Duodenal mucosa (tissue), 2 donors: Measurements from ENCODE around the gene BASP1.

Experiments
- H3K27ac ChIP-seq: one replicate; pipeline ENCODE4 v1.7.0; 2013; ENCODE audit warnings: low read depth, low read length
- H3K27me3 ChIP-seq, 2 donors: one replicate each; pipeline ENCODE4 v1.7.0; 2013; ENCODE audit warnings: low read length in 2 of 2, control low read depth in 1 of 2; ENCODE audit not compliant: insufficient read depth in 2 of 2, control insufficient read depth in 1 of 2
- H3K36me3 ChIP-seq, 2 donors: one replicate each; pipeline ENCODE4 v1.7.0; 2013; ENCODE audit warnings: low read length in 2 of 2, control low read depth in 1 of 2; ENCODE audit not compliant: insufficient read depth in 2 of 2, control insufficient read depth in 1 of 2
- H3K4me1 ChIP-seq, 2 donors: one replicate each; pipeline ENCODE4 v1.7.0; 2013; ENCODE audit warnings: low read length in 2 of 2, control low read depth in 1 of 2; ENCODE audit not compliant: insufficient read depth in 2 of 2, control insufficient read depth in 1 of 2
- H3K4me3 ChIP-seq, 2 donors: one replicate each; pipeline ENCODE4 v1.7.0; 2013; ENCODE audit warnings: low read length in 2 of 2, low read depth in 1 of 2
- H3K9ac ChIP-seq, 2 donors: one replicate each; pipeline ENCODE4 v1.7.0; 2013; ENCODE audit warnings: low read length in 2 of 2, low read depth in 1 of 2
- H3K9me3 ChIP-seq, 2 donors: one replicate each; pipeline ENCODE4 v1.7.0; 2013; ENCODE audit warnings: low read length in 2 of 2, control low read depth in 1 of 2; ENCODE audit not compliant: control insufficient read depth in 1 of 2

Gene BASP1

GRCh38 chr5:17260549-17260948 lies 43.1 kb downstream of the BASP1 start:
- no peaks in the 10 kb centered on the region for H3K36me3 ChIP-seq
- no peak overlapping the region for H3K9ac ChIP-seq
- no peaks in the 10 kb centered on the region for H3K9me3 ChIP-seq
- H3K4me1 ChIP-seq: no peaks in the 10 kb centered on the region
- no peak overlapping the region for H3K27ac ChIP-seq
- H3K4me3 ChIP-seq: no peak overlapping the region
- H3K27me3 ChIP-seq: no peaks in the 10 kb centered on the region

- H3K4me1 ChIP-seq: no peaks in the 10 kb centered on the region
- no peaks in the 10 kb centered on the region for H3K36me3 ChIP-seq
- H3K9ac ChIP-seq: no peak overlapping the region
- H3K27ac ChIP-seq: no peak overlapping the region
- H3K4me3 ChIP-seq: no peak overlapping the region
- no peaks in the 10 kb centered on the region for H3K9me3 ChIP-seq
- H3K27me3 ChIP-seq: no peaks in the 10 kb centered on the region
These were observed 43.6 kb downstream of the BASP1 start for GRCh38 chr5:17261075-17261474.

GRCh38 chr5:17265041-17265440 lies 47.6 kb downstream of the BASP1 start:
- no peak overlapping the region for H3K4me3 ChIP-seq
- no peaks in the 10 kb centered on the region for H3K36me3 ChIP-seq
- H3K9ac ChIP-seq: no peak overlapping the region
- no peaks in the 10 kb centered on the region for H3K9me3 ChIP-seq
- H3K4me1 ChIP-seq: no peaks in the 10 kb centered on the region
- H3K27ac ChIP-seq: no peak overlapping the region
- peaks cover 0 to 3% of the 10 kb centered on the region in 2 donors for H3K27me3 ChIP-seq

GRCh38 chr5:17267106-17267505 lies 49.7 kb downstream of the BASP1 start:
- no peaks in the 10 kb centered on the region for H3K36me3 ChIP-seq
- no peak overlapping the region for H3K27ac ChIP-seq

GRCh38 chr5:17269201-17269600 lies 51.8 kb downstream of the BASP1 start:
- H3K27ac ChIP-seq: no peak overlapping the region
- peaks cover 0 to 3% of the 10 kb centered on the region in 2 donors for H3K27me3 ChIP-seq
- no peak overlapping the region for H3K9ac ChIP-seq
- H3K4me3 ChIP-seq: no peak overlapping the region
- no peaks in the 10 kb centered on the region for H3K4me1 ChIP-seq
- no peaks in the 10 kb centered on the region for H3K36me3 ChIP-seq
- H3K9me3 ChIP-seq: no peaks in the 10 kb centered on the region

More at GRCh38 chr5:17267106-17267505, 49.7 kb downstream of the BASP1 start:
- H3K9ac ChIP-seq: no peak overlapping the region
- no peaks in the 10 kb centered on the region for H3K9me3 ChIP-seq
- H3K4me1 ChIP-seq: no peaks in the 10 kb centered on the region
- no peak overlapping the region for H3K4me3 ChIP-seq
- peaks cover 0 to 3% of the 10 kb centered on the region in 2 donors for H3K27me3 ChIP-seq

GRCh38 chr5:17272111-17272510 lies 54.7 kb downstream of the BASP1 start:
- Histone ChIP-seq H3K4me1 (no peaks in the 10 kb centered on the region), H3K9ac (no peak overlapping the region), H3K4me3 (no peak overlapping the region), H3K27ac (no peak overlapping the region), H3K36me3 (no peaks in the 10 kb centered on the region), H3K9me3 (no peaks in the 10 kb centered on the region), H3K27me3 (peaks cover 0 to 1% of the 10 kb centered on the region in 2 donors)

GRCh38 chr5:17275289-17276158 lies 58.1 kb downstream of the BASP1 start:
- no peaks in the 10 kb centered on the region for H3K36me3 ChIP-seq
- no peaks in the 10 kb centered on the region for H3K4me1 ChIP-seq
- no peaks in the 10 kb centered on the region for H3K27me3 ChIP-seq
- H3K27ac ChIP-seq: no peak overlapping the region
- H3K9ac ChIP-seq: no peak overlapping the region
- no peak overlapping the region for H3K4me3 ChIP-seq
- H3K9me3 ChIP-seq: no peaks in the 10 kb centered on the region

GRCh38 chr5:17276445-17276844 lies 59.0 kb downstream of the BASP1 start:
- H3K27me3 ChIP-seq: no peaks in the 10 kb centered on the region
- H3K27ac ChIP-seq: no peak overlapping the region
- H3K4me1 ChIP-seq: no peaks in the 10 kb centered on the region
- no peaks in the 10 kb centered on the region for H3K36me3 ChIP-seq
- H3K9me3 ChIP-seq: no peaks in the 10 kb centered on the region
- no peak overlapping the region for H3K4me3 ChIP-seq
- H3K9ac ChIP-seq: no peak overlapping the region

- Histone ChIP-seq H3K4me3 (no peak overlapping the region), H3K9ac (no peak overlapping the region), H3K9me3 (no peaks in the 10 kb centered on the region), H3K27ac (no peak overlapping the region), H3K27me3 (no peaks in the 10 kb centered on the region), H3K36me3 (no peaks in the 10 kb centered on the region), H3K4me1 (no peaks in the 10 kb centered on the region)
These were observed 60.5 kb downstream of the BASP1 start for GRCh38 chr5:17277907-17278306.

GRCh38 chr5:17278931-17279330 lies 61.5 kb downstream of the BASP1 start:
- Histone ChIP-seq H3K4me3 (no peak overlapping the region), H3K9me3 (no peaks in the 10 kb centered on the region), H3K9ac (no peak overlapping the region), H3K27me3 (no peaks in the 10 kb centered on the region), H3K4me1 (no peaks in the 10 kb centered on the region), H3K27ac (no peak overlapping the region), H3K36me3 (no peaks in the 10 kb centered on the region)
